HepG2 (cell line): ENCODE results near the gene ALDH3B1. TPM values are rescaled to one million over a fixed set of nuclear protein-coding genes. Genes with fewer than 3 reads are reported as not detected.

ENCODE experiments used
- ATM ChIP-seq: fragments of 450-650 bp; IDR thresholded peaks from 2 replicates; pipeline ENCODE4 v1.7.1; 2017; ENCODE audit warnings: mild to moderate bottlenecking, borderline replicate concordance
- BRD4 ChIP-seq: sonication (generic); formaldehyde crosslinking; IDR thresholded peaks from 2 replicates; pipeline ENCODE4 v1.4.0; 2020; ENCODE audit warnings: missing genetic modification reagents
- CREB1 ChIP-seq, 2 experiments: fragments of 450-650 bp in 1 of 2; IDR thresholded peaks; 2 replicates each; pipeline ENCODE4 v1.6.1; 2016 to 2017; ENCODE audit warnings: control low read depth in 1 of 2, mild to moderate bottlenecking in 1 of 2, missing compliant biosample characterization in 1 of 2, missing genetic modification characterization in 1 of 2
- MXD4 ChIP-seq: IDR thresholded peaks from 2 replicates; pipeline ENCODE4 v1.6.1; 2016; ENCODE audit warnings: mild to moderate bottlenecking, missing biosample characterization, missing genetic modification reagents
- POLR2A ChIP-seq, 2 experiments: IDR thresholded peaks; 2 replicates each; pipeline ENCODE4 v1.6.1; 2011; ENCODE audit warnings: low read depth in 2 of 2, low read length in 2 of 2, mild to moderate bottlenecking in 1 of 2, moderate library complexity in 1 of 2; ENCODE audit not compliant: insufficient read depth in 1 of 2
- RBM22 ChIP-seq: fragments of 200-400 bp; formaldehyde crosslinking; optimal IDR thresholded peaks from 2 replicates; pipeline ENCODE3; 2017; ENCODE audit warnings: mild to moderate bottlenecking, low read length, moderate library complexity
- RCOR2 ChIP-seq: IDR thresholded peaks from 2 replicates; pipeline ENCODE4 v1.6.1; 2016; ENCODE audit warnings: missing biosample characterization, missing genetic modification reagents
- RFXANK ChIP-seq: IDR thresholded peaks from 2 replicates; pipeline ENCODE4 v1.6.1; 2016
- RXRA ChIP-seq: sonication (generic); formaldehyde crosslinking; IDR thresholded peaks from 2 replicates; pipeline ENCODE4 v1.5.1; 2020; ENCODE audit warnings: missing genetic modification reagents
- SAFB2 ChIP-seq: sonication (generic); formaldehyde crosslinking; IDR thresholded peaks from 2 replicates; pipeline ENCODE4 v1.5.1; 2020; ENCODE audit warnings: missing genetic modification reagents, low read depth, mild to moderate bottlenecking, borderline replicate concordance
- ZFY ChIP-seq: sonication (generic); formaldehyde crosslinking; IDR thresholded peaks from 2 replicates; pipeline ENCODE4 v1.4.0; 2020; ENCODE audit warnings: missing genetic modification reagents
- ZKSCAN5 ChIP-seq: sonication (generic); formaldehyde crosslinking; IDR thresholded peaks from 2 replicates; pipeline ENCODE4 v1.5.1; 2020; ENCODE audit warnings: mild to moderate bottlenecking, missing genetic modification reagents
- ZNF10 ChIP-seq: sonication (generic); formaldehyde crosslinking; IDR thresholded peaks from 2 replicates; pipeline ENCODE4 v1.4.0; 2020; ENCODE audit warnings: mild to moderate bottlenecking, low read depth, missing genetic modification reagents, borderline replicate concordance
- ZNF569 ChIP-seq: sonication (generic); formaldehyde crosslinking; IDR thresholded peaks from 2 replicates; pipeline ENCODE4 v1.5.0; 2020; ENCODE audit warnings: mild to moderate bottlenecking, missing genetic modification reagents, moderate library complexity, borderline replicate concordance
- ZNF607 ChIP-seq: sonication (generic); formaldehyde crosslinking; IDR thresholded peaks from 2 replicates; pipeline ENCODE4 v1.5.1; 2020; ENCODE audit warnings: missing genetic modification reagents, mild to moderate bottlenecking, borderline replicate concordance
- ZNF83 ChIP-seq: sonication (generic); formaldehyde crosslinking; IDR thresholded peaks from 2 replicates; pipeline ENCODE4 v1.4.0; 2020; ENCODE audit warnings: missing genetic modification reagents, mild to moderate bottlenecking, borderline replicate concordance
- ZNF883 ChIP-seq: sonication (generic); formaldehyde crosslinking; IDR thresholded peaks from 2 replicates; pipeline ENCODE4 v1.5.1; 2020; ENCODE audit warnings: mild to moderate bottlenecking, missing genetic modification reagents; ENCODE audit errors: not compliant biosample characterization
- polyA plus RNA-seq, 8 experiments: library from polyadenylated mRNA; depleted of rRNA in 3 of 8; stranded (reverse) in 7 of 8; unstranded in 1 of 8; fragments of >200 nt; fragmentation: Illumina TruSeq in 4 of 8; extraction: Trizol in 4 of 8; gene quantifications; 2 replicates each; pipeline versions ENCODE4 v1.2.1 to v1.2.3, GENCODE V29; 2011 to 2016; ENCODE audit warnings: low read depth in 4 of 8, missing spikeins in 1 of 8, mixed read lengths in 1 of 8; ENCODE audit not compliant: insufficient read depth in 1 of 8
- total RNA-seq, 5 experiments: library from RNA; depleted of rRNA; stranded (reverse); fragments of >200 nt; fragmentation: Illumina TruSeq; extraction: Trizol; gene quantifications; 2 replicates each; pipeline ENCODE4 v1.2.3, GENCODE V29; 2016; ENCODE audit warnings: low read depth in 1 of 5
- TF ChIP-seq, protein P1 (sequence below): IDR thresholded peaks from 2 replicates; pipeline ENCODE4 v1.6.1; 2016; ENCODE audit warnings: missing compliant biosample characterization, missing genetic modification reagents, borderline replicate concordance
- TF ChIP-seq, protein P2 (sequence below), 2 experiments: sonication (generic) in 1 of 2; formaldehyde crosslinking in 1 of 2; IDR thresholded peaks; 2 replicates each; pipeline versions ENCODE4 v1.5.1 to v1.6.1; 2011 to 2020; ENCODE audit warnings: borderline replicate concordance in 1 of 2, low read depth in 1 of 2, low read length in 1 of 2, mild to moderate bottlenecking in 1 of 2, missing genetic modification reagents in 1 of 2, moderate library complexity in 1 of 2
- TF ChIP-seq, protein P3 (sequence below): sonication (generic); formaldehyde crosslinking; IDR thresholded peaks from 2 replicates; pipeline ENCODE4 v1.4.0; 2020; ENCODE audit warnings: missing genetic modification reagents, borderline replicate concordance
- TF ChIP-seq, protein P4 (sequence below): sonication (generic); formaldehyde crosslinking; IDR thresholded peaks from 2 replicates; pipeline ENCODE4 v1.5.0; 2020; ENCODE audit warnings: missing genetic modification reagents, mild to moderate bottlenecking, borderline replicate concordance

ALDH3B1 gene
- total and polyA plus RNA-seq, 2 of the 13 experiments (the other 11 are each of a cell fraction or from before 2014, with no cell fraction given), result 4.0 to 6.7 TPM

DNA sequence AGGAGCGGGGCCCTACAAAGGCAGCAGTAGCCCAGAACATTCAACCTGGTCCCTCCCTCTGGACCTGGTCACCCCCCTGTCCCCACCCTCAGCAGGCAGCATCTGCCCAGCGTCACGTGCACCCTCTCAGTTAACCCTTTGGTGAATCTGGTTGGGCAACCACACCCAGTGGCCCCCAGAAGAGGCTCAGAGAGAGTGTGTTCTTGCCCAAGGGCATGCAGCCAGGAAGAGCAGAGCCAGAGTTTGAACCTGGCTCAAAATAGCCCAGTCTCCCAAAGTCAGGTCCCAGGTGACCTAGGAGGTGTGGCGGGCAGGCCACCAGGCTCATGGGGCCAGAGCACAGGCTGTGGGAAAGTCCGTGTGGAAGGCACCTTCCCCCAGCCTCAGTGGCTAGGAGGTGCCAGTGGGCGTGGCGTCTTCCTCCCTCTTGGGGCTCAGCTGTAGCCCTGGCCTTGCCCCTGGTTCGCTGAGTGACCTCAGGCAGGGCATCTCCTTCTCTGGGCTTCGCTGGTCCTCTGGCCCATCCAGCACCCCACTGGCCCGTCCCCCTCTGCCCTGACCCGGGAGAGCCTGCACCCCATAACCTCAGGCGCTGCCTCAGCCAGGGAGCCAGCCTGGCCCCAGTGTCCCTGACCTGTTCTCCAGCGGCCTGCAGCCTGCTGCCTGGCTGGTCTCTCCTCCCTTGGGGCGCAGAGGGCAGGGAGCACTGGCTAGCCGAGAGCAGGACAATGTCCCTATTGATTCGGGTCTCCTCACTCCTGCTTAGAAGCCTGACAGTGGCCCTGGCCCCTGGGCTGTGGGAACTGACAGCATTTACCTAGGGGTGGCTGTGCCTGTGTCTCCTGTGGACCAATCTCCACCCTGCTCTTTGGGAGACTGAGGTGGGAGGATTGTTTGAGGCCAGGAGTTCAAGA lies 7.0 kb downstream of the ALDH3B1 start (continued):
- TF ChIP-seq, protein P1, sequence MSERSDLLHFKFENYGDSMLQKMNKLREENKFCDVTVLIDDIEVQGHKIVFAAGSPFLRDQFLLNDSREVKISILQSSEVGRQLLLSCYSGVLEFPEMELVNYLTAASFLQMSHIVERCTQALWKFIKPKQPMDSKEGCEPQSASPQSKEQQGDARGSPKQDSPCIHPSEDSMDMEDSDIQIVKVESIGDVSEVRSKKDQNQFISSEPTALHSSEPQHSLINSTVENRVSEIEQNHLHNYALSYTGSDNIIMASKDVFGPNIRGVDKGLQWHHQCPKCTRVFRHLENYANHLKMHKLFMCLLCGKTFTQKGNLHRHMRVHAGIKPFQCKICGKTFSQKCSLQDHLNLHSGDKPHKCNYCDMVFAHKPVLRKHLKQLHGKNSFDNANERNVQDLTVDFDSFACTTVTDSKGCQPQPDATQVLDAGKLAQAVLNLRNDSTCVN (CRISPR knock-in tag), result peak; percentile 60; the same call in 1 of the 2 replicates
- TF ChIP-seq RXRA (CRISPR knock-in tag) (peak; percentile 85), ATM (no peak), RFXANK (no peak), SAFB2 (CRISPR knock-in tag) (no peak; the same call in 1 of the 2 replicates), ZNF569 (CRISPR knock-in tag) (no peak), CREB1 (IDR thresholded peaks at IDR 0.05) (no peak), CREB1 (CRISPR knock-in tag; IDR thresholded peaks at IDR 0.05) (no peak), ZNF10 (CRISPR knock-in tag) (no peak), RCOR2 (peak; percentile 91), ZNF83 (CRISPR knock-in tag) (no peak), ZKSCAN5 (CRISPR knock-in tag) (no peak), POLR2A (IDR thresholded peaks at IDR 0.05; ENCODE audit: insufficient read depth in 1 of 2, low read depth in 2 of 2, low read length in 2 of 2) (no peak; a peak in 2 of 4 replicates), BRD4 (CRISPR knock-in tag) (peak; percentile 18; the same call in 1 of the 2 replicates), RBM22 (peak; percentile 73), ZNF883 (no peak), ZFY (CRISPR knock-in tag) (peak; percentile 80), MXD4 (CRISPR knock-in tag) (no peak; the same call in 1 of the 2 replicates), ZNF607 (peak; percentile 78)
- TF ChIP-seq, protein P2, sequence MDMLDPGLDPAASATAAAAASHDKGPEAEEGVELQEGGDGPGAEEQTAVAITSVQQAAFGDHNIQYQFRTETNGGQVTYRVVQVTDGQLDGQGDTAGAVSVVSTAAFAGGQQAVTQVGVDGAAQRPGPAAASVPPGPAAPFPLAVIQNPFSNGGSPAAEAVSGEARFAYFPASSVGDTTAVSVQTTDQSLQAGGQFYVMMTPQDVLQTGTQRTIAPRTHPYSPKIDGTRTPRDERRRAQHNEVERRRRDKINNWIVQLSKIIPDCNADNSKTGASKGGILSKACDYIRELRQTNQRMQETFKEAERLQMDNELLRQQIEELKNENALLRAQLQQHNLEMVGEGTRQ (IDR thresholded peaks at IDR 0.05; ENCODE audit: low read depth, low read length), result peak; percentile 21; the same call in 1 of the 2 replicates
- TF ChIP-seq, protein P2 (CRISPR knock-in tag; IDR thresholded peaks at IDR 0.05; ENCODE audit: borderline replicate concordance), result peak; percentile 82
- TF ChIP-seq, protein P3, sequence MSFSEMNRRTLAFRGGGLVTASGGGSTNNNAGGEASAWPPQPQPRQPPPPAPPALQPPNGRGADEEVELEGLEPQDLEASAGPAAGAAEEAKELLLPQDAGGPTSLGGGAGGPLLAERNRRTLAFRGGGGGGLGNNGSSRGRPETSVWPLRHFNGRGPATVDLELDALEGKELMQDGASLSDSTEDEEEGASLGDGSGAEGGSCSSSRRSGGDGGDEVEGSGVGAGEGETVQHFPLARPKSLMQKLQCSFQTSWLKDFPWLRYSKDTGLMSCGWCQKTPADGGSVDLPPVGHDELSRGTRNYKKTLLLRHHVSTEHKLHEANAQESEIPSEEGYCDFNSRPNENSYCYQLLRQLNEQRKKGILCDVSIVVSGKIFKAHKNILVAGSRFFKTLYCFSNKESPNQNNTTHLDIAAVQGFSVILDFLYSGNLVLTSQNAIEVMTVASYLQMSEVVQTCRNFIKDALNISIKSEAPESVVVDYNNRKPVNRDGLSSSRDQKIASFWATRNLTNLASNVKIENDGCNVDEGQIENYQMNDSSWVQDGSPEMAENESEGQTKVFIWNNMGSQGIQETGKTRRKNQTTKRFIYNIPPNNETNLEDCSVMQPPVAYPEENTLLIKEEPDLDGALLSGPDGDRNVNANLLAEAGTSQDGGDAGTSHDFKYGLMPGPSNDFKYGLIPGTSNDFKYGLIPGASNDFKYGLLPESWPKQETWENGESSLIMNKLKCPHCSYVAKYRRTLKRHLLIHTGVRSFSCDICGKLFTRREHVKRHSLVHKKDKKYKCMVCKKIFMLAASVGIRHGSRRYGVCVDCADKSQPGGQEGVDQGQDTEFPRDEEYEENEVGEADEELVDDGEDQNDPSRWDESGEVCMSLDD, result peak; percentile 99
- TF ChIP-seq, protein P4, sequence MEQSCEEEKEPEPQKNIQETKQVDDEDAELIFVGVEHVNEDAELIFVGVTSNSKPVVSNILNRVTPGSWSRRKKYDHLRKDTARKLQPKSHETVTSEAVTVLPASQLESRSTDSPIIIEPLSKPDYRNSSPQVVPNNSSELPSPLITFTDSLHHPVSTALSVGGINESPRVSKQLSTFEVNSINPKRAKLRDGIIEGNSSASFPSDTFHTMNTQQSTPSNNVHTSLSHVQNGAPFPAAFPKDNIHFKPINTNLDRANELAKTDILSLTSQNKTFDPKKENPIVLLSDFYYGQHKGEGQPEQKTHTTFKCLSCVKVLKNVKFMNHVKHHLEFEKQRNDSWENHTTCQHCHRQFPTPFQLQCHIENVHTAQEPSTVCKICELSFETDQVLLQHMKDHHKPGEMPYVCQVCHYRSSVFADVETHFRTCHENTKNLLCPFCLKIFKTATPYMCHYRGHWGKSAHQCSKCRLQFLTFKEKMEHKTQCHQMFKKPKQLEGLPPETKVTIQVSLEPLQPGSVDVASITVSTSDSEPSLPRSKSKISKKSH (CRISPR knock-in tag), result no peak; the same call in 1 of the 2 replicates
